B cell (primary cell): ENCODE results near the gene MEGF11. TPM values are rescaled to one million over a fixed set of nuclear protein-coding genes. Genes with fewer than 3 reads are reported as not detected.

Experiments used
- ATAC-seq: fragments of 200-7000 bp; cut with Tn5 transposase; one replicate; pipeline ENCODE4 v1.10.0; 2021; ENCODE audit warnings: low read depth, mild to moderate bottlenecking, moderate number of reproducible peaks, moderate library complexity
- CTCF ChIA-PET: fragments of 350-600 bp; sonication (Branson Sonifier 250); formaldehyde crosslinking; loops from one replicate; lab custom pipeline; 2021; ENCODE audit warnings: antibody characterized with exemption, inconsistent platforms; lab: Charles Lee
- POLR2A ChIA-PET: fragments of 350-600 bp; sonication (Branson Sonifier 250); formaldehyde crosslinking; loops from one replicate; lab custom pipeline; 2021; ENCODE audit warnings: antibody characterized with exemption; lab: Charles Lee
- DNase-seq: peaks from one replicate; pipeline ENCODE4 v3.0.0; 2013
- H2AFZ ChIP-seq: 2 replicates; pipeline ENCODE4 v1.6.1; 2012; ENCODE audit warnings: mild to moderate bottlenecking, low read depth, low read length; ENCODE audit not compliant: insufficient read depth, poor library complexity, severe bottlenecking
- H3K27ac ChIP-seq, 2 donors: 1 replicate in 1 of 2; 2 replicates in 1 of 2; pipeline ENCODE4 v1.5.1; 2012 to 2013; ENCODE audit warnings: low read length in 2 of 2, mild to moderate bottlenecking in 2 of 2, moderate library complexity in 1 of 2
- H3K27me3 ChIP-seq, 4 experiments: fragments of 200-600 bp in 1 of 4; sonication (generic) in 1 of 4; replicated peaks in 1 of 4; 1 replicate in 2 of 4; 2 replicates in 2 of 4; pipeline versions ENCODE4 v1.6.1 to v1.7.0; 2013 to 2016; ENCODE audit warnings: low read length in 3 of 4, mild to moderate bottlenecking in 2 of 4, mixed read lengths in 1 of 4, moderate library complexity in 1 of 4; ENCODE audit not compliant: insufficient read depth in 4 of 4, control insufficient read depth in 3 of 4; ENCODE audit errors: control extremely low read depth in 1 of 4
- H3K36me3 ChIP-seq, 2 experiments: replicated peaks in 1 of 2; 1 replicate in 1 of 2; 2 replicates in 1 of 2; pipeline versions ENCODE4 v1.6.1 to v1.7.1; 2013; ENCODE audit warnings: low read length in 1 of 2; ENCODE audit not compliant: insufficient read depth in 2 of 2, control insufficient read depth in 1 of 2; ENCODE audit errors: control extremely low read depth in 1 of 2, extremely low read depth in 1 of 2
- H3K4me1 ChIP-seq, 2 donors: fragments of 200-600 bp in 1 of 2; sonication (generic) in 1 of 2; 1 replicate in 1 of 2; 2 replicates in 1 of 2; pipeline versions ENCODE4 v1.5.1 to v1.6.1; 2013 to 2017; ENCODE audit warnings: low read length in 2 of 2; ENCODE audit not compliant: control insufficient read depth in 2 of 2, insufficient read depth in 2 of 2
- H3K4me2 ChIP-seq: replicated peaks from 2 replicates; pipeline ENCODE3; 2012; ENCODE audit warnings: mild to moderate bottlenecking, low read depth, low read length; ENCODE audit not compliant: poor library complexity, severe bottlenecking
- H3K4me3 ChIP-seq, 5 experiments: fragments of 200-600 bp in 1 of 5; sonication (generic) in 1 of 5; 1 replicate in 3 of 5; 2 replicates in 2 of 5; pipeline versions ENCODE4 v1.5.1 to v1.7.0; 2011 to 2016; ENCODE audit warnings: low read length in 4 of 5, mild to moderate bottlenecking in 4 of 5, low read depth in 2 of 5, control low read depth in 1 of 5, moderate library complexity in 1 of 5; ENCODE audit not compliant: insufficient read depth in 1 of 5; ENCODE audit errors: control extremely low read depth in 1 of 5, extremely low read depth in 1 of 5
- H3K79me2 ChIP-seq: fragments of 200-600 bp; sonication (generic); one replicate; pipeline ENCODE4 v1.6.0; 2016; ENCODE audit warnings: low read length; ENCODE audit not compliant: control insufficient read depth, insufficient read depth
- H3K9ac ChIP-seq: fragments of 200-600 bp; sonication (generic); 2 replicates; pipeline ENCODE4 v1.6.1; 2017; ENCODE audit warnings: mild to moderate bottlenecking, low read length, moderate library complexity
- H3K9me3 ChIP-seq, 3 donors: one replicate each; pipeline versions ENCODE4 v1.6.1 to v1.7.1; 2013; ENCODE audit warnings: low read length in 2 of 3; ENCODE audit not compliant: control insufficient read depth in 2 of 3, insufficient read depth in 1 of 3; ENCODE audit errors: control extremely low read depth in 1 of 3
- H4K20me1 ChIP-seq: 2 replicates; pipeline ENCODE4 v1.6.0; 2012; ENCODE audit warnings: mild to moderate bottlenecking, low read length; ENCODE audit not compliant: insufficient read depth, control insufficient read depth, poor library complexity, severe bottlenecking
- H3K27ac Mint-ChIP-seq: one replicate; pipeline ENCODE4 v1.8.0; 2021; ENCODE audit warnings: mixed read lengths
- H3K27me3 Mint-ChIP-seq: one replicate; pipeline ENCODE4 v1.8.0; 2021; ENCODE audit warnings: mixed read lengths
- H3K4me1 Mint-ChIP-seq: one replicate; pipeline ENCODE4 v1.8.0; 2021; ENCODE audit warnings: mixed read lengths
- H3K4me3 Mint-ChIP-seq: one replicate; pipeline ENCODE4 v1.8.0; 2021; ENCODE audit warnings: mixed read lengths
- H3K9me3 Mint-ChIP-seq: one replicate; pipeline ENCODE4 v1.8.0; 2022; ENCODE audit warnings: mixed read lengths; ENCODE audit not compliant: insufficient read depth
- CTCF ChIP-seq: fragments of 200-600 bp; IDR thresholded peaks from one replicate; pipeline ENCODE4 v1.8.0; 2022; ENCODE audit warnings: antibody characterized with exemption, mild to moderate bottlenecking
- EZH2 ChIP-seq: IDR thresholded peaks from 2 replicates; pipeline ENCODE4 v1.6.1; 2012; ENCODE audit warnings: borderline replicate concordance, low read depth, mild to moderate bottlenecking, moderate library complexity, low read length; ENCODE audit not compliant: insufficient read depth, poor library complexity, severe bottlenecking
- WGBS: methylation state at CpG from one replicate; pipeline ENCODE4 v1.1.5; 2013; ENCODE audit warnings: missing lambda C conversion rate; ENCODE audit not compliant: insufficient coverage; 5-methylcytosine and 5-hydroxymethylcytosine counted together
- intact Hi-C: fragments of 100-400 bp; cut with micrococcal nuclease; formaldehyde crosslinking; loops from one replicate; pipeline ENCODE4 v1.10.0; 2022
- polyA plus RNA-seq: library from polyadenylated mRNA; depleted of rRNA; stranded (reverse); fragments of >200 nt; gene quantifications from 2 replicates; pipeline ENCODE4 v1.2.3, GENCODE V29; 2012
- total RNA-seq, 2 donors: library from RNA; stranded (reverse); fragments of 120-200 nt in 1 of 2; gene quantifications; 1 replicate in 1 of 2; 2 replicates in 1 of 2; pipeline versions ENCODE4 v1.2.3 to v1.2.4, GENCODE V29; 2013 to 2022

Gene MEGF11
- total and polyA plus RNA-seq, 2 donors (not counting 1 experiment from before 2014, with no cell fraction given): 0.04 to 0.34 TPM

GRCh38 chr15:66291816-66292570 is 38.4 kb upstream of the MEGF11 start:
- Mint-ChIP-seq H3K27ac (peak overlapping the region; percentile 77), H3K9me3 (no peaks in the 10 kb centered on the region), H3K4me1 (peaks cover 36% of the 10 kb centered on the region), H3K4me3 (peak overlapping the region; percentile 85), H3K27me3 (no peaks in the 10 kb centered on the region)
- Histone ChIP-seq H4K20me1 (no peaks in the 10 kb centered on the region), H3K36me3 (no peaks in the 10 kb centered on the region), H3K4me3 (no peak overlapping the region), H3K4me1 (peaks cover 20 to 26% of the 10 kb centered on the region in 2 donors), H3K9ac (no peak overlapping the region), H2AFZ (peak overlapping the region; percentile 99), H3K79me2 (peaks cover 41% of the 10 kb centered on the region), H3K27ac (peak overlapping the region in 1 of 2 donors; percentile 93), H3K27me3 (no peaks in the 10 kb centered on the region), H3K9me3 (no peaks in the 10 kb centered on the region), H3K4me2 (peak overlapping the region; percentile 77)
- TF ChIP-seq EZH2 (no peak), CTCF (no peak)
- intact Hi-C loops: loop anchor here (2.0 kb wide), 2 partner anchors 95 to 205 kb away; partner anchors contain the start of genes MAP2K1 and SNAPC5
- ChIA-PET POLR2A (no interaction called here), CTCF (interaction anchor here (0.9 to 2.3 kb wide), 4 partner anchors 9 to 206 kb away, joined by 3 to 14 read pairs (median 4); partner anchors contain the start of gene SNAPC5)
- no peak for DNase-seq
- ATAC-seq: no peak
- WGBS: 94% methylated on average over 3 of the region's 6 CpGs

DNA sequence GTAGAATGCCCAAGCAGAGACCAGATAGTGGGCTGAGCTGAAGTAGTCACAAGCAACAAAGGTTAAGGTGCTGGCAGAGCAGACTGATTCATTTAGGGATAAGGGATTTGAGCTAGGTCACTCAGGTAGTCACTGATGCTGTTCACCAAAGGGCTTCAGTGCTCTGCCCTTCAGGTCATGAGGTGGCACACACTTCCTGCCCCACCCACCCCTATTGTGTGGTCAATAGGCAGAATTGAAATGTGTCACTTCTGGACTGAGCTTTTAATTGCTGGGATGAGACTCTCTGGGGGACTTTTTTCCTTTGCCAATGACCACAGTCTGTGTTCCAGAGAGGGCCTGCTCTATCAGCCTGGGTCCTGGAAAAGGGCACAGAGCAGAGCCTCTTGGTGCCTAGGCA is 37.0 kb upstream of the MEGF11 start:
- H3K79me2 ChIP-seq: peaks cover 28% of the 10 kb centered on the region
- intact Hi-C loops: no loop called here
- H4K20me1 ChIP-seq: no peaks in the 10 kb centered on the region
- POLR2A ChIA-PET: no interaction called here
- H3K9me3 ChIP-seq: no peaks in the 10 kb centered on the region
- H3K9me3 Mint-ChIP-seq: no peaks in the 10 kb centered on the region
- ATAC-seq: no peak
- no peak overlapping the region for H3K27ac Mint-ChIP-seq
- H3K27ac ChIP-seq: no peak overlapping the region
- H3K4me3 Mint-ChIP-seq: no peak overlapping the region
- H3K36me3 ChIP-seq: no peaks in the 10 kb centered on the region
- no peak overlapping the region for H3K4me2 ChIP-seq
- no peak overlapping the region for H3K4me3 ChIP-seq
- DNase-seq: no peak
- H3K9ac ChIP-seq: no peak overlapping the region
- CTCF ChIA-PET: interaction anchor here (2.3 kb wide), 1 partner anchor 208 kb away, joined by 14 read pairs; the partner anchor contains the start of gene SNAPC5
- peaks cover 20 to 26% of the 10 kb centered on the region in 2 donors for H3K4me1 ChIP-seq
- no peaks in the 10 kb centered on the region for H3K27me3 Mint-ChIP-seq
- peaks cover 36% of the 10 kb centered on the region for H3K4me1 Mint-ChIP-seq
- no peak for TF ChIP-seq EZH2
- TF ChIP-seq CTCF: no peak
- no peak overlapping the region for H2AFZ ChIP-seq
- H3K27me3 ChIP-seq: no peaks in the 10 kb centered on the region
